HL-60 (cell line): ENCODE data around the gene CTIF.

Source experiments
- DNase-seq, 2 experiments: peaks; one replicate each; pipeline ENCODE4 v3.0.0-alpha.2; 2010 to 2020; ENCODE audit warnings: low read depth in 1 of 2, low spot score in 1 of 2
- H3K27ac ChIP-seq: fragments of 250-450 bp; sonication (Bioruptor Pico); replicated peaks from 2 replicates; pipeline ENCODE4 v1.5.1; 2020; ENCODE audit warnings: mild to moderate bottlenecking, moderate library complexity
- H3K27me3 ChIP-seq: fragments of 250-450 bp; sonication (Bioruptor Pico); 2 replicates; pipeline ENCODE4 v1.5.1; 2021; ENCODE audit warnings: mild to moderate bottlenecking, moderate library complexity; ENCODE audit not compliant: insufficient read depth, poor library complexity, severe bottlenecking
- H3K4me3 ChIP-seq: replicated peaks from 2 replicates; pipeline ENCODE4 v1.5.1; 2011; ENCODE audit warnings: mild to moderate bottlenecking, control low read depth, low read length; ENCODE audit not compliant: insufficient read depth
- CTCF ChIP-seq: IDR thresholded peaks from one replicate; pipeline ENCODE4 v1.5.1; 2011; ENCODE audit warnings: low read length, control low read depth, inconsistent platforms; ENCODE audit not compliant: insufficient read depth
- GABPA ChIP-seq: IDR thresholded peaks from 2 replicates; pipeline ENCODE4 v1.6.1; 2012; ENCODE audit warnings: low read depth
- POLR2AphosphoS5 ChIP-seq: IDR thresholded peaks from 2 replicates; pipeline ENCODE4 v1.6.1; 2012; ENCODE audit warnings: low read depth
- SPI1 ChIP-seq: IDR thresholded peaks from 2 replicates; pipeline ENCODE4 v1.6.1; 2012; ENCODE audit warnings: low read depth, mild to moderate bottlenecking, borderline replicate concordance
- TF ChIP-seq, protein P1 (sequence below): IDR thresholded peaks from 2 replicates; pipeline ENCODE4 v1.6.1; 2012; ENCODE audit warnings: low read depth; ENCODE audit not compliant: insufficient replicate concordance

CTIF gene

DNA sequence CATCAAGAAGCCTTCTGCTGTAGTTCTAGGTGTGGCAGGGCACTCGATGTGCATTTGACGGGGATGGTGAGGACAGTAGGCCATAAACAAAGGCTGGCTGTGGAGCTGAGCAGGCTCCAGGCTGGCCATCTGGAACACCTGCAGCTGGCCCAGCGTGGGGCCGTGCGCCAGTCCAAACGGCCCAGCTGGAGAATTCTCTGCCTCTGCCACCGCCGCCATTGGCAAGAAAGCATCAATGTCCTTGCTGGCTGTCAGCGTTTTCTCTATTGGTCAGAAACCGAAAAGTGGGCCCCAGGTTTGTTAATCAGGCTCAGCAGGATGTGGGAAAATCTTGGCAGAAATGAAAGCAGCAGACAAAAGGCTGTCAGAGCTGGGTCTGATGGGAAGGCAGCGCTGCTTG is 24.0 kb upstream of the CTIF start:
- Histone ChIP-seq H3K4me3 (no peak overlapping the region), H3K27ac (no peak overlapping the region), H3K27me3 (peaks cover 3% of the 10 kb centered on the region)
- TF ChIP-seq POLR2AphosphoS5 (no peak), GABPA (no peak), CTCF (no peak), SPI1 (no peak)
- TF ChIP-seq, protein P1, sequence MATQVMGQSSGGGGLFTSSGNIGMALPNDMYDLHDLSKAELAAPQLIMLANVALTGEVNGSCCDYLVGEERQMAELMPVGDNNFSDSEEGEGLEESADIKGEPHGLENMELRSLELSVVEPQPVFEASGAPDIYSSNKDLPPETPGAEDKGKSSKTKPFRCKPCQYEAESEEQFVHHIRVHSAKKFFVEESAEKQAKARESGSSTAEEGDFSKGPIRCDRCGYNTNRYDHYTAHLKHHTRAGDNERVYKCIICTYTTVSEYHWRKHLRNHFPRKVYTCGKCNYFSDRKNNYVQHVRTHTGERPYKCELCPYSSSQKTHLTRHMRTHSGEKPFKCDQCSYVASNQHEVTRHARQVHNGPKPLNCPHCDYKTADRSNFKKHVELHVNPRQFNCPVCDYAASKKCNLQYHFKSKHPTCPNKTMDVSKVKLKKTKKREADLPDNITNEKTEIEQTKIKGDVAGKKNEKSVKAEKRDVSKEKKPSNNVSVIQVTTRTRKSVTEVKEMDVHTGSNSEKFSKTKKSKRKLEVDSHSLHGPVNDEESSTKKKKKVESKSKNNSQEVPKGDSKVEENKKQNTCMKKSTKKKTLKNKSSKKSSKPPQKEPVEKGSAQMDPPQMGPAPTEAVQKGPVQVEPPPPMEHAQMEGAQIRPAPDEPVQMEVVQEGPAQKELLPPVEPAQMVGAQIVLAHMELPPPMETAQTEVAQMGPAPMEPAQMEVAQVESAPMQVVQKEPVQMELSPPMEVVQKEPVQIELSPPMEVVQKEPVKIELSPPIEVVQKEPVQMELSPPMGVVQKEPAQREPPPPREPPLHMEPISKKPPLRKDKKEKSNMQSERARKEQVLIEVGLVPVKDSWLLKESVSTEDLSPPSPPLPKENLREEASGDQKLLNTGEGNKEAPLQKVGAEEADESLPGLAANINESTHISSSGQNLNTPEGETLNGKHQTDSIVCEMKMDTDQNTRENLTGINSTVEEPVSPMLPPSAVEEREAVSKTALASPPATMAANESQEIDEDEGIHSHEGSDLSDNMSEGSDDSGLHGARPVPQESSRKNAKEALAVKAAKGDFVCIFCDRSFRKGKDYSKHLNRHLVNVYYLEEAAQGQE: no peak
- DNase-seq: no peak

- H3K27me3 ChIP-seq: peaks cover 3% of the 10 kb centered on the region
- no peak overlapping the region for H3K4me3 ChIP-seq
- DNase-seq: no peak
- TF ChIP-seq, protein P1: no peak
- TF ChIP-seq POLR2AphosphoS5 (no peak), SPI1 (no peak), GABPA (no peak), CTCF (no peak)
- no peak overlapping the region for H3K27ac ChIP-seq
Observed at GRCh38 chr18:48517048-48517447, 21.8 kb upstream of the CTIF start.

DNA sequence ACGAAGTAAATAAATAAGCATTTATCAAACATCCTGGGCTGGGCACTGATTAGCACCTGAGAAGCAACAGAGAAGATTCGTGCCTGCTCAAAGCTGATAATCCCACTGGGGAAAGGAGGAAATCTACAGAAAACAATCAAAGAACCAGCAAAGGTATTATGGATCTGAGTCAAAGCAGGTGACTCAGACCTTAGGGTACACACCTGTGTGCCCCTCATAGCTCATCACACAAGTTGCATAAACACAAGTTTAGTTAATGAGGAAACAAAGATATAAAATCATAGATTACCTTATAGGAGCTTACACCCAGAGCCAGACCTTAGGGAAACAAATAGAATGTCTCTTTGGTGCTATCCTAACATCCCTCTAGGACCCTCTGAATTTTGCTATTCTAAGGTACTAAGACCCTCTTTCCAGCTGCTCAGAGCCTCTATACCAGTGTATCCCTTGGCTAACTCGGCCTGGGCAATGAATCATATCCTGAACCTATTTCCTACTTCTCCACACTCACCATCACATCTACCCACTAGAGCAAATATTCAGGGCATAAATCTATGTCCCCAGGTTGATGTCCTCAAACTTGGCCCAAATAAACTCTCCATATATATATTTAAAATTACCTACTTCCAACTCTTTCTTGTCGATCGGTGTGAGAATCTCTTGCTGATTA is 19.3 kb upstream of the CTIF start:
- no peak for DNase-seq
- Histone ChIP-seq H3K27ac (no peak overlapping the region), H3K4me3 (no peak overlapping the region), H3K27me3 (peaks cover 3% of the 10 kb centered on the region)
- TF ChIP-seq GABPA (no peak), SPI1 (no peak), CTCF (no peak), POLR2AphosphoS5 (no peak)
- TF ChIP-seq, protein P1: no peak
